GM18861 (cell line): ENCODE data around the gene PRR16.
"Not testable (repeated sequence)": the region's sequence is repeated elsewhere in the genome, so short reads cannot be mapped to it uniquely, and the experiment has no call there.

ENCODE experiments used
- ATAC-seq: cut with Tn5 transposase; IDR thresholded peaks from one replicate; pipeline ENCODE4 v1.9.1; 2021; ENCODE audit not compliant: unreplicated experiment

The PRR16 gene

DNA sequence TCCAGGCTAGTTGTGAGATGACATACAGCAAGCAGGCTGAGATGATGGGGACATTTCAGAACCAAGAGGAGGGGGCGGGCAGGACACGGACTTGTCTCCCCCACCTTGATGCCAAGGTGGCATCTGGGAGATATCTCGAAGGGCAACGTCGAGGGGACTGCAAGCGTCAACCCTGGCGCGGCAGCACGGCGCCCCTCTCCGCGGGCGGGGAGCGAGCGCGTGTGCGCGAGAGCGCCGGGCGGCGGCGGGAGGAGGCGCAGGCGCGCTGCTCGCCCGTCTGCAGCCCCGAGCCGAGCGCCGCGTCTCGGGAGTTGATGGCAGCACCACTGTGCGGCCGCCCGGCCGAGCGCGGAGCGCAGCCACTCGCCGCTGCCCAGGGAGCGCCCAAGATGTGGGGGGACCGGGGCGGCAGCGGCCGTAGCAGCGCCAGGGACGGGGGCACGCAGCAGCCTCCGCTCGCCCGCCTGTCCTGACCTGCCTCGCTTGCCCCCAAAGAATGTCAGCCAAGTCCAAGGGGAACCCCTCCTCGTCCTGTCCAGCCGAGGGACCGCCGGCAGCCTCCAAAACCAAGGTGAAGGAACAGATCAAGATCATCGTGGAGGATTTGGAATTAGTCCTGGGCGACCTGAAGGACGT, at the start of gene PRR16:
PRR16 (plus strand) TSS at position 310 of the 636 bp plus-strand sequence.
- ATAC-seq = peak; percentile 39

DNA sequence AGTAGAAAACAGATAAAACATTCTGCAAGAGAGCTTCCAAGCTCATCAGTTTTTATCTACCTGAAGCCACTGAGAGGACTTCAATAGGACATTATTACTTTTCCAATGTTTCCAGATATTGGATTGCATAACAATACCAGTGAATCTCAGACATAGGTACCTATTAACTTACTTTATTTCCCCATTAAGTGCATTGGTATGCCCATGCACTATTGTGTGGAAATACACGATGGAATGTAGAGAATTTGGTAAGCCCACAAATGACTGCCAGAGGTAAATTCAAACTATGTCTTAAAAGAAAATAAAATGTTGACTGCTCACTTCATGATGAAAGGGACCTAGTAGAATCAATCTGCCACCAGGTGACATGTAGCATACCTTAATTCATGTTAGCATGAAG, 48.1 kb upstream of the PRR16 start:
- no peak for ATAC-seq

GRCh38 chr5:120419127-120419526, 45.0 kb upstream of the PRR16 start:
- ATAC-seq = no peak

- not testable (repeated sequence) for ATAC-seq
These were observed 37.3 kb upstream of the PRR16 start for GRCh38 chr5:120426633-120427275.

- ATAC-seq = no peak
These were observed 33.5 kb upstream of the PRR16 start for GRCh38 chr5:120430572-120430971.

GRCh38 chr5:120432861-120433260, 31.2 kb upstream of the PRR16 start:
- ATAC-seq = no peak

GRCh38 chr5:120435129-120435528, 29.0 kb upstream of the PRR16 start:
- no peak for ATAC-seq

GRCh38 chr5:120436996-120437395, 27.1 kb upstream of the PRR16 start:
- ATAC-seq = no peak

DNA sequence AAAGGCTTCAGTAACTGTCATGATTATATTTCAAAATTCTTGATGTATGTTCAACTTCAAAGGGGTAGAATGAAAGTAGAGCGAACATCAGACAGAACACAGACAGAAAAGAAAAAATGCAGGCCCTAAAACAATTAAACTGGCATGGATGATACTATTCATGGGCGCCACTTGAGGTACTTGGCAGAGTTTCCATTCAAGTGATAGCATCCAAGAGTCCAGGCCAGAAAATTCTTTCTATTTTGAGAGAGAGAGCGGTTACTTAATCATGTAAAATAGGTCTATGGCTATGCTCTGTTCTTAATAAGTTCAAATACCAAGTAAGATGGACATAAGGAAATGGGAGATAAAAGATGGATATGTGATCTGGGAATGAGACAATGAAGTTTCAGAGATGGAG, 21.4 kb upstream of the PRR16 start:
- ATAC-seq = no peak

DNA sequence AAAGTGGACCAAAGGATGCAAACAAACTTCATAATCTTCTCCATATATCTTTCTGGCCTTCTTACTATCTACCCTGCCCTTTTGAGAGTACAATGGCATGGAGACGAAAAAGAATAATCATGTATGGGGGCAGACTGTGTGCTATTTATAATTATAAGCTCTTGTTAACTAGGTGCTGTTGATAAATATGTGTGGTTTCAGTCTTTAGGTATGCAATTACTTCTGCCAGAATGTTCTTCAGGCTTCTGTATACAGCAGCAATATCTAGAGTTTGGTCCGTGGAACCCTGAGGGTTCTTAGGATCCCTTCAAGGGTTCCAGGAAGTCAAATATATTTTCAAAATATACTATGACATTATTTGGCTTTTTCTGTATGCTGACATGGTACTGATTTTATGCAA, 20.5 kb upstream of the PRR16 start:
- no peak for ATAC-seq

DNA sequence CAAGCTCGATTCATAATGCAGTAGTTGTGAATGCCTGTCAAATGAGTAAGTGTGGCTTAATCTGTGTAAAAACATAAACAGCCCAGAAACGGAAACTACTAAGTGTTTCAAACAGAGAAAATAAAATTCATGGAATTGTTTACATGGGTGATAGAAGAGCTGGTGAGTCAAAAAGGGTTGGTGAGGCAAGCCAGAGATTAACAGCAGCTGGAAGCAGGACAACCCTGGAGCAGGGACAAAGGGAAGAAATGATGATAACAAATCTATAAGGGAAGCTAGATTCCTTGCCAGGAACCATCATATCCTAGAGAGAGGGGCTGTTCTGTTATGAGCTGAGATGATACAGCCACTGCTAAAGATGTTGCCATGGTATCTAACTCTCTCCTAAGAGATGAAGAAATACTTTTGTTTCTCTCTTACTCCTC, 18.0 kb upstream of the PRR16 start:
- no peak for ATAC-seq

GRCh38 chr5:120446901-120447300, 17.2 kb upstream of the PRR16 start:
- no peak for ATAC-seq

DNA sequence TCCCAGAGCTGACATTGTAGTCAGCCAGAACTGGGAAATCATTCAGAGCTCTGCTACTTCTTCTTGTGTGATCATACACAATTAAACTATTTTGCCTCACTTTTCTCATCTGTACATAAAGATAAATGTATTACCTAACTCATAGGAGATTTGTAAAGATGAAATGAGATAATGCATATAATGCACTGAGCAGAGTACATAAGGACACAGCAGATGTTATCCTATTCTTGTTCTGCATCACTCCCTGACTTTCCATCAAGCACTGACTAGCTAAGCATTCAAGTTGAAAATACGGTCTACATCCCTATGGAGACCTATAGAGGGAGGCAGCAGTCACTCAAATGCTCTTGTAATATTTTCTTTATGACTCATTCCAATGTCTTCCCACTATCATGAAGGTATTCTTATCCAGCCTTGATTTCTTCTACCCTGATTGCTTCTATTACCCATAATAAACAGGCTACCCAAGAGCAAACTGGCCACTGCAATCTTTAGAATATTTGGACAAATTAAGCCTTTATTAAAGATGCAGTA, 16.3 kb upstream of the PRR16 start:
- no peak for ATAC-seq

DNA sequence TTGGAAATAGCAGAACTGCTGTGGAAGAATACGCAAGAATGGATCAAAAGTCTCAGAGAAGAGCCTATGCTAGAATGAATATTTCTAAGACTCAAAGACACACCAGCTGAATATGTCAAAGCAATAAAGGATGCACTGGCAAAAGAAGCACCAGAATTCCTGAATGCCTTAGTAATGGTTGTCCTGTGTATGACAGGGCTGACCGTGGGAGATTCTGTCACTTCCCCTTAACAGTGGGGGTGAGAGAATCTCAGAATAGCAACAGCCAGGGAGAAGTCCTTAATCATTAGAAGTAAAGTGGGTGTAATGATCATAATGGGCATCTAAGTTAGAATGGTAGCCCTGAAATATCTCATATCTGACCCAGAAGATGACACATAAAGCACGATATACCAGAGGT, 14.6 kb upstream of the PRR16 start:
- ATAC-seq = no peak

- ATAC-seq = no peak
These were observed 13.2 kb upstream of the PRR16 start for GRCh38 chr5:120450910-120451309.

DNA sequence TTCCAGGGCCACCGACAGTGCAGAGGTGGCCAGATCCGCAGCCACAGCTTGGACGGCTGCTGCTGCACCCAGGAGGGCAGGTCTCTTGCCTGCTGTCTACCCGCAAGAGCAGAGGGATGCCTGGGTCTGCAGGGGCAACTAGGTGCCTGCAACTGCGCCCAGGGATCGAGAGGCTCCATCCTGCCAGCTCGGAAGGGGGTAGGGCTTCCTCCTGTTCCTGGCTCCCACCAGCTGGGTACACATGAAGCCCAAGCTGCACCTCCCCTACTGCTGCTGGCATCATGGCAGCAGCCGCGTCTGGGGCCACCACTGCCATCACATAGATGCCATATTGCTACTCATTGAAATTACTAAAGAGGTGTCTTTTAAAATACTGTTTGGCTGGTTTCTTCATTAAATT, 12.7 kb upstream of the PRR16 start:
- no peak for ATAC-seq

DNA sequence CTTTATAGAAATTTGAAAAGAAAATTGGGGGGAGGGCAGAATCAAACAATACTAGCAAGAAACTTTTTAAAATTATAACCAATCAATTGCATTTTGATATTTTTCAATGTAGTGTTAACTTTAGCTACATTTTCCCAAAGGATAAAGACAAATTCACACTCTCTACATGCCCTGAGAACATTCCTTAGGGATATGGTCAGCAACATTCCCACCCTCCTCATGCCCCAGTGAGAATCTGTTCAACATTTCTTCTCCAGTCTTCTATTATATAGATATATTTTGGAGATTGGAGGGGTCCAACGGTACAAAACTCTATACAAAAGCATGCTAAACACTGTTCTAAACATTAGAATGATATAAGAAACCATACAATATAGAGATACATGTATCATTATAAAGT, 11.6 kb upstream of the PRR16 start:
- no peak for ATAC-seq

- ATAC-seq = no peak
These were observed 9.9 kb upstream of the PRR16 start for GRCh38 chr5:120454094-120454798.

DNA sequence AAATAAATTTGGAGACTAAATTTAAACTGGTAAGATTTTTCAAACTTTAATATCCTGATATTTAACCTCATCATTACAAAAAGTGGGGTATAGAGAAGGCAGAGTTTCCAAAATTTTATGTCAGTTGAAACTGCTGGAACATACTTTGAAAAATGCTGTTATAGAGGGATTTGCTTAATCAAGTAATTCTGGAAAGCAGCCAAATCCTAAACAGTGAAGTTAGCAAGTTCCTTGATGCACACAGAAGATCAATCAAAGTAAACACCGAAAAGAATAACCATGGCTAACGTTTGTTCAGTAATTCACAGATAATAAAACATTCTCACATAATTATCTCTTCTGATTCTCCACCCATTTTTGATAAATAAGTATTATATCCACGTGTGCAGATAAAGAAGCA, 8.1 kb upstream of the PRR16 start:
- no peak for ATAC-seq

DNA sequence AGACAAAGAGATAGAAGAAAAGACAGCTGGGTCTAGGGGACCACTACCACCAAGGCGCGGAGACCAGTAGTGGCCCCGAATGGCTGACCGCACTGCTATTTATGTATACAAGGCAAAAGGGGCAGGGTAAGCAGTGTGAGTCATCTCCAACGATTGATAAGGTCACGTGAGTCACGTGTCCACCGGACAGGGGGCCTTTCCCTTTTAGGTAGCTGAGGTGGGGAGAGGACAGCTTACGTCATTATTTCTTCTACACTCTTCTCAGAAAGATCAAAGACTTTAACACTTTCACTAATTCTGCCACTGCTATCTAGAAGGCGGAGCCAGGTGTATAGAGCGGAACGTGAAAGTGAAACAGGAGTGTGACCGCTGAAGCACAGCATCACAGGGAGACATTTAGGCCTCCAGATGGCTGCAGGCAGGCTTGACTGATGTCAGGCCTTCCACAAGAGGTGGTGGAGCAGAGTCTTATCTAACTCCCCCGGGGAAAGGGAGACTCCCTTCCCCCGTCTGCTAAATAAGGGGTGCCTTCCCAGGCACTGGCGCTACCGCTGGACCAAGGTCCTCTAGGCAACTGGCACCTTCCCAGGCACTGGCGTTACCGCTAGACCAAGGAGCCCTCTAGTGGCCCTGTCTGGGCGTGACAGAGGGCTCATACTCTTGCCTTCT, 6.1 kb upstream of the PRR16 start:
- peak; percentile 81 for ATAC-seq

- not testable (repeated sequence) for ATAC-seq
These were observed 5.6 kb upstream of the PRR16 start for GRCh38 chr5:120458508-120458847.

- ATAC-seq = no peak
These were observed 2.8 kb upstream of the PRR16 start for GRCh38 chr5:120461251-120461650.
